Measurements from ENCODE around the gene KRT8. TPM values are rescaled to one million over a fixed set of nuclear protein-coding genes. Genes with fewer than 3 reads are reported as not detected.

KRT8 gene
- total and polyA plus RNA-seq, 7 donors, result 20.6 to 3,526 (median 63.1) TPM

GRCh38 chr12:52896190-52897100, 8.4 kb downstream of the KRT8 start:
- no peaks in the 10 kb centered on the region for H3K27me3 ChIP-seq
- 17 to 60% methylated on average over 3 of the region's 3 CpGs for WGBS, 2 donors
- TF ChIP-seq POLR2A (IDR thresholded peaks at IDR 0.05) (peak in 1 of 2 donors; percentile 40), POLR2AphosphoS5 (IDR thresholded peaks at IDR 0.05) (no peak), EP300 (IDR thresholded peaks at IDR 0.05) (no peak)
- no peaks in the 10 kb centered on the region for H3K4me1 ChIP-seq
- peaks cover 0 to 31% (median 0%) of the 10 kb centered on the region in 4 donors for H3K36me3 ChIP-seq
- no peak overlapping the region for H3K4me3 ChIP-seq
- no peak overlapping the region for H3K27ac ChIP-seq
- no peak for DNase-seq
- intact Hi-C loops (cut with DNase I), result no loop called here
- H3K9me3 ChIP-seq, result no peaks in the 10 kb centered on the region

DNA sequence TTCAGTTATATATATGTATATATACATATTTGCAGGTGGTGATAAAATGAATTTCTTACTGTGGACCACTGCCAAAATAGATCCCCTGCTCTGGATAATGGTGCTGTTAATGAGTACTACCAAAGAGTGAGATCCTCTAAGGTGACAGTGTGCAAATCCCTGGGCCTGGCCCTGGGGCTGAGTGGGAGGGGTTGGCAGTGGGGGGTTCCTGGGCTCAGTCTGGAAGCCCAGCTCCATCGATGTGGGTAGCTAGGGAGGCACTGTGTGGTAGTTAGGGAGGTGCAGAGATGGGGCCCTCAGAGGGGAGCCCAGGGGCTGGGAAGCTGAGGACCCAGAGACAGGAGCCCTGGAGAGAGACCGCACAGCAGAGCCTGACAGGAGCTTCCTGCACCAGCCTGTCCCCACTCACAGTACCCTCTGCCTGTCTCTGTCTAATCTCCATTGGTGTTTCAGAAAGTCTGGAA, 9.1 kb downstream of the KRT8 start:
- no peaks in the 10 kb centered on the region for H3K4me1 ChIP-seq
- WGBS, 2 donors, result 18 to 44% methylated on average over 2 of the region's 2 CpGs
- DNase-seq, result no peak
- no peaks in the 10 kb centered on the region for H3K27me3 ChIP-seq
- no peaks in the 10 kb centered on the region for H3K9me3 ChIP-seq
- no peak overlapping the region for H3K27ac ChIP-seq
- intact Hi-C loops (cut with DNase I), result no loop called here
- TF ChIP-seq, protein P1, sequence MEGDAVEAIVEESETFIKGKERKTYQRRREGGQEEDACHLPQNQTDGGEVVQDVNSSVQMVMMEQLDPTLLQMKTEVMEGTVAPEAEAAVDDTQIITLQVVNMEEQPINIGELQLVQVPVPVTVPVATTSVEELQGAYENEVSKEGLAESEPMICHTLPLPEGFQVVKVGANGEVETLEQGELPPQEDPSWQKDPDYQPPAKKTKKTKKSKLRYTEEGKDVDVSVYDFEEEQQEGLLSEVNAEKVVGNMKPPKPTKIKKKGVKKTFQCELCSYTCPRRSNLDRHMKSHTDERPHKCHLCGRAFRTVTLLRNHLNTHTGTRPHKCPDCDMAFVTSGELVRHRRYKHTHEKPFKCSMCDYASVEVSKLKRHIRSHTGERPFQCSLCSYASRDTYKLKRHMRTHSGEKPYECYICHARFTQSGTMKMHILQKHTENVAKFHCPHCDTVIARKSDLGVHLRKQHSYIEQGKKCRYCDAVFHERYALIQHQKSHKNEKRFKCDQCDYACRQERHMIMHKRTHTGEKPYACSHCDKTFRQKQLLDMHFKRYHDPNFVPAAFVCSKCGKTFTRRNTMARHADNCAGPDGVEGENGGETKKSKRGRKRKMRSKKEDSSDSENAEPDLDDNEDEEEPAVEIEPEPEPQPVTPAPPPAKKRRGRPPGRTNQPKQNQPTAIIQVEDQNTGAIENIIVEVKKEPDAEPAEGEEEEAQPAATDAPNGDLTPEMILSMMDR (IDR thresholded peaks at IDR 0.05), result no peak
- no peak for TF ChIP-seq POLR2A (IDR thresholded peaks at IDR 0.05)
- TF ChIP-seq POLR2AphosphoS5 (IDR thresholded peaks at IDR 0.05), result no peak
- TF ChIP-seq EP300 (IDR thresholded peaks at IDR 0.05), result no peak
- H3K4me3 ChIP-seq, result no peak overlapping the region
- peaks cover 0 to 28% (median 0%) of the 10 kb centered on the region in 4 donors for H3K36me3 ChIP-seq

GRCh38 chr12:52892974-52893373, 11.9 kb downstream of the KRT8 start:
- no peak for DNase-seq
- no peaks in the 10 kb centered on the region for H3K27me3 ChIP-seq
- H3K36me3 ChIP-seq, result peaks cover 0 to under 1% (median 0%) of the 10 kb centered on the region in 4 donors
- no peak for TF ChIP-seq POLR2AphosphoS5 (IDR thresholded peaks at IDR 0.05)
- no peak overlapping the region for H3K27ac ChIP-seq
- intact Hi-C loops (cut with DNase I), result no loop called here
- H3K4me3 ChIP-seq, result no peak overlapping the region
- H3K4me1 ChIP-seq, result no peaks in the 10 kb centered on the region
- no peaks in the 10 kb centered on the region for H3K9me3 ChIP-seq

DNA sequence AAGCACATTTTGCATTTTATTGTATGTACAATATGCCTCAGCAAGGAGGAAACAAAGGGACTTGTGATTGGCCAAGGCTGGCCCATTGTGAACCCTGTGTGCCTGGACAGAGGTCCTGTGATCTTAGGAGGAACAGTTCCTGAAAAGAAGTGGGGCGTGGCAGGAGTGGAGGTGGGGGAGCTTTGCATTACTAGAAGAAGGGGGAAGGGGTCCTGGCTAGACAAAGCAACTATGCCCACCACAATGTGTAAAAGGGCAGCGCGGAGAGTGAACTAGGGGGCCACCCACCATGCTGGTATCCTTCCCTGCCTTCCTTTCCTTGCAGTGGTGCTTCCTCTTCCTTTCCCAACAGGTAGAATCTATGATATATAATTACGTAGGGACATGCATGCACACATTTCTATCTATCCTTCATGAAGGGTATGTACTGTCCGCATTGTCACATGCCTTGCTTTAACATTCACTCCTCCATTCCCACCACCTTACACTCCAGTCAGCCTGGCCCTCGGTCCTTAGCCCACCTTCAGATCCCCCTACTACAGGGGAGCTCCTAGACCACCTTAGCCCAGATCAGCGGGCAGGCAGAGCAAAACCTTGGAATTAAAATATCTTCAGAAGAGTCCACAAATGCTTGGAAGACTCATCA, 12.5 kb downstream of the KRT8 start:
- no peak overlapping the region for H3K27ac ChIP-seq
- no peak for DNase-seq
- no peaks in the 10 kb centered on the region for H3K4me1 ChIP-seq
- H3K9me3 ChIP-seq, result no peaks in the 10 kb centered on the region
- intact Hi-C loops (cut with DNase I), result no loop called here
- TF ChIP-seq, protein P1 (IDR thresholded peaks at IDR 0.05), result no peak
- TF ChIP-seq POLR2AphosphoS5 (IDR thresholded peaks at IDR 0.05) (no peak), EP300 (IDR thresholded peaks at IDR 0.05) (no peak), POLR2A (IDR thresholded peaks at IDR 0.05) (no peak)
- 85 to 91% methylated on average over 7 of the region's 7 CpGs for WGBS, 2 donors
- no peak overlapping the region for H3K4me3 ChIP-seq
- H3K27me3 ChIP-seq, result no peaks in the 10 kb centered on the region
- H3K36me3 ChIP-seq, result no peaks in the 10 kb centered on the region

DNA sequence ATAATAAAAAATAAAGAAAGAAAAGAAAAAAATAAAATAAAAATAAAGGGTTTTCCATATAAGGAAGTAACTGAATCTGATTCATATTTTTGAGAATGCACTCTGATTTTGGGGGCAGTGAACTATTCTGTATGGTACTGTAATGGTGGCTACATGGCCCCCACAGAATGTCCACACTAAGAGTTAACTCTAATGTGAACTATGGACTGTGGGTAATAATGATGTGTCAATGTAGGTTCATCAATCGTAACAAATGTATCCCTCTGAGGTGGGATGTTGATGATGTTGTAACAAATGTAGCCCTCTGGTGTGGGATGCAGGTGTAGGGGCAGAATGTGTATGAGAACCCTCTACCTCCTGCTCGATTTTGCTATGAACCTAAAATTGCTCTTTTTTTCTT, 13.8 kb downstream of the KRT8 start:
- no peak for DNase-seq
- H3K36me3 ChIP-seq, result no peaks in the 10 kb centered on the region
- 69 to 70% methylated on average over 2 of the region's 2 CpGs for WGBS, 2 donors
- TF ChIP-seq, protein P1 (IDR thresholded peaks at IDR 0.05), result no peak
- TF ChIP-seq POLR2A (IDR thresholded peaks at IDR 0.05) (no peak), POLR2AphosphoS5 (IDR thresholded peaks at IDR 0.05) (no peak), EP300 (IDR thresholded peaks at IDR 0.05) (no peak)
- H3K4me3 ChIP-seq, result no peak overlapping the region
- H3K27ac ChIP-seq, result no peak overlapping the region
- H3K9me3 ChIP-seq, result no peaks in the 10 kb centered on the region
- intact Hi-C loops (cut with DNase I), result no loop called here
- H3K4me1 ChIP-seq, result no peaks in the 10 kb centered on the region
- H3K27me3 ChIP-seq, result no peaks in the 10 kb centered on the region

All from sigmoid colon (tissue), 7 donors.